ENCODE results near the gene ZNF609. TPM values are rescaled to one million over a fixed set of nuclear protein-coding genes. Genes with fewer than 3 reads are reported as not detected.

The ZNF609 gene
- total and polyA plus RNA-seq, 11 donors: 5.8 to 24.5 (median 15.3) TPM

- TF ChIP-seq POLR2A (IDR thresholded peaks at IDR 0.05) (no peak), CTCF (IDR thresholded peaks at IDR 0.05) (no peak)
- Histone ChIP-seq H3K9me3 (no peaks in the 10 kb centered on the region), H3K27ac (no peak overlapping the region), H3K36me3 (peaks cover 0 to 4% (median 0%) of the 10 kb centered on the region in 9 donors), H3K4me1 (peaks cover 0 to 39% (median 4%) of the 10 kb centered on the region in 12 donors), H3K4me3 (no peak overlapping the region), H3K27me3 (no peaks in the 10 kb centered on the region)
- ATAC-seq (no peak), DNase-seq (no peak)
- intact Hi-C loops (cut with DNase I): no loop called here
Measured at GRCh38 chr15:64568765-64569164, 108.4 kb downstream of the ZNF609 start.

GRCh38 chr15:64571857-64572291 is 111.5 kb downstream of the ZNF609 start:
- DNase-seq (no peak), ATAC-seq (peak in 2 of 4 donors; percentile 16 to 46)
- no peaks in the 10 kb centered on the region for H3K9me3 ChIP-seq
- 74 to 80% (median 77%) methylated on average over 4 of the region's 4 CpGs for WGBS, 4 donors
- H3K4me3 ChIP-seq: no peak overlapping the region
- H3K4me1 ChIP-seq: peaks cover 0 to 38% (median 3%) of the 10 kb centered on the region in 12 donors
- H3K36me3 ChIP-seq: peaks cover 0 to 4% (median 0%) of the 10 kb centered on the region in 9 donors
- H3K27me3 ChIP-seq: no peaks in the 10 kb centered on the region
- H3K27ac ChIP-seq: peak overlapping the region in 1 of 12 donors; percentile 33
- intact Hi-C loops (cut with DNase I): no loop called here
- TF ChIP-seq POLR2A (IDR thresholded peaks at IDR 0.05) (no peak), CTCF (IDR thresholded peaks at IDR 0.05) (no peak)

- DNase-seq (no peak), ATAC-seq (no peak)
- TF ChIP-seq CTCF (IDR thresholded peaks at IDR 0.05): no peak
- no peak for TF ChIP-seq POLR2A (IDR thresholded peaks at IDR 0.05)
- Histone ChIP-seq H3K4me1 (peaks cover 0 to 35% (median 3%) of the 10 kb centered on the region in 12 donors), H3K9me3 (no peaks in the 10 kb centered on the region), H3K27ac (no peak overlapping the region), H3K27me3 (no peaks in the 10 kb centered on the region), H3K4me3 (no peak overlapping the region), H3K36me3 (peaks cover 0 to 4% (median 0%) of the 10 kb centered on the region in 9 donors)
- WGBS, 4 donors: 91 to 97% (median 93%) methylated on average over 6 of the region's 6 CpGs
- intact Hi-C loops (cut with DNase I): no loop called here
Measured at GRCh38 chr15:64572856-64573255, 112.5 kb downstream of the ZNF609 start.

GRCh38 chr15:64574301-64575017 is 114.1 kb downstream of the ZNF609 start:
- WGBS, 4 donors: 75 to 85% (median 78%) methylated on average over 1 of the region's 1 CpG
- Histone ChIP-seq H3K27me3 (no peaks in the 10 kb centered on the region), H3K27ac (no peak overlapping the region), H3K4me3 (no peak overlapping the region), H3K9me3 (peaks cover 0 to 3% (median 0%) of the 10 kb centered on the region in 12 donors), H3K4me1 (peaks cover 0 to 26% (median 3%) of the 10 kb centered on the region in 12 donors), H3K36me3 (peaks cover 0 to 4% (median 0%) of the 10 kb centered on the region in 9 donors)
- DNase-seq: no peak
- no peak for ATAC-seq
- intact Hi-C loops (cut with DNase I): no loop called here
- TF ChIP-seq CTCF (IDR thresholded peaks at IDR 0.05) (no peak), POLR2A (IDR thresholded peaks at IDR 0.05) (no peak)
